Astrocyte (in vitro differentiated cells and primary cell): ENCODE results near the gene TMEM238L. TPM values are rescaled to one million over a fixed set of nuclear protein-coding genes. Genes with fewer than 3 reads are reported as not detected.

Source experiments
- DNase-seq: peaks from one replicate; pipeline ENCODE4 v3.0.0-alpha.2; 2010; ENCODE audit warnings: low read depth
- FAIRE-seq: peaks from 2 replicates; lab custom pipeline; 2011; peaks lifted over from hg19 to GRCh38; lab: Jason Lieb, UNC
- H2AFZ ChIP-seq: 2 replicates; pipeline ENCODE4 v1.6.0; 2012; ENCODE audit warnings: low read depth, low read length, inconsistent platforms
- H3K27ac ChIP-seq: 2 replicates; pipeline ENCODE4 v1.5.1; 2011; ENCODE audit warnings: low read depth, low read length, inconsistent platforms
- H3K27me3 ChIP-seq: 2 replicates; pipeline ENCODE4 v1.6.0; 2011; ENCODE audit warnings: low read length, inconsistent platforms; ENCODE audit not compliant: insufficient read depth
- H3K36me3 ChIP-seq: 2 replicates; pipeline ENCODE4 v1.5.1; 2011; ENCODE audit warnings: low read length, inconsistent platforms; ENCODE audit not compliant: insufficient read depth
- H3K4me1 ChIP-seq: 2 replicates; pipeline ENCODE4 v1.5.1; 2011; ENCODE audit warnings: low read length, inconsistent platforms; ENCODE audit not compliant: insufficient read depth
- H3K4me2 ChIP-seq: 2 replicates; pipeline ENCODE4 v1.6.0; 2012; ENCODE audit warnings: low read length, inconsistent platforms
- H3K4me3 ChIP-seq: 2 replicates; pipeline ENCODE4 v1.5.1; 2011; ENCODE audit warnings: low read depth, mild to moderate bottlenecking, low read length, inconsistent platforms; ENCODE audit not compliant: insufficient read depth
- H3K79me2 ChIP-seq: 2 replicates; pipeline ENCODE4 v1.6.0; 2012; ENCODE audit warnings: mild to moderate bottlenecking, low read length, inconsistent platforms; ENCODE audit not compliant: insufficient read depth
- H3K9ac ChIP-seq: 2 replicates; pipeline ENCODE4 v1.6.0; 2012; ENCODE audit warnings: mild to moderate bottlenecking, low read length, inconsistent platforms
- H3K9me3 ChIP-seq: 2 replicates; pipeline ENCODE4 v1.5.1; 2012; ENCODE audit warnings: low read depth, mild to moderate bottlenecking, low read length, inconsistent platforms; ENCODE audit not compliant: insufficient read depth
- H4K20me1 ChIP-seq: 2 replicates; pipeline ENCODE4 v1.6.0; 2012; ENCODE audit warnings: low read length, inconsistent platforms; ENCODE audit not compliant: insufficient read depth
- H3K27ac Mint-ChIP-seq: one replicate; pipeline ENCODE4 v1.8.0; 2021; ENCODE audit warnings: mild to moderate bottlenecking, mixed read lengths; ENCODE audit not compliant: unreplicated experiment
- H3K27me3 Mint-ChIP-seq: one replicate; pipeline ENCODE4 v1.8.0; 2021; ENCODE audit warnings: low read depth, mixed read lengths; ENCODE audit not compliant: unreplicated experiment
- H3K36me3 Mint-ChIP-seq: one replicate; pipeline ENCODE4 v1.8.0; 2021; ENCODE audit warnings: low read depth, mixed read lengths; ENCODE audit not compliant: unreplicated experiment
- H3K4me1 Mint-ChIP-seq: one replicate; pipeline ENCODE4 v1.8.0; 2021; ENCODE audit warnings: low read depth, mixed read lengths; ENCODE audit not compliant: unreplicated experiment
- H3K4me3 Mint-ChIP-seq: one replicate; pipeline ENCODE4 v1.8.0; 2021; ENCODE audit warnings: mild to moderate bottlenecking, moderate library complexity, mixed read lengths; ENCODE audit not compliant: unreplicated experiment
- H3K9me3 Mint-ChIP-seq: one replicate; pipeline ENCODE4 v1.8.0; 2021; ENCODE audit warnings: mild to moderate bottlenecking, mixed read lengths; ENCODE audit not compliant: unreplicated experiment
- CTCF ChIP-seq: IDR thresholded peaks from 2 replicates; pipeline ENCODE4 v1.5.1; 2011; ENCODE audit warnings: low read depth, mild to moderate bottlenecking, inconsistent platforms, low read length, moderate library complexity; ENCODE audit not compliant: insufficient read depth
- EZH2 ChIP-seq: IDR thresholded peaks from 2 replicates; pipeline ENCODE4 v1.6.1; 2012; ENCODE audit warnings: mild to moderate bottlenecking, low read length, inconsistent platforms; ENCODE audit not compliant: insufficient read depth
- total RNA-seq: library from RNA; stranded (reverse); gene quantifications from 2 replicates; pipeline ENCODE4 v1.2.1, GENCODE V29; 2021

The TMEM238L gene
- total RNA-seq, 1 donor from 2014 or later = not detected

DNA sequence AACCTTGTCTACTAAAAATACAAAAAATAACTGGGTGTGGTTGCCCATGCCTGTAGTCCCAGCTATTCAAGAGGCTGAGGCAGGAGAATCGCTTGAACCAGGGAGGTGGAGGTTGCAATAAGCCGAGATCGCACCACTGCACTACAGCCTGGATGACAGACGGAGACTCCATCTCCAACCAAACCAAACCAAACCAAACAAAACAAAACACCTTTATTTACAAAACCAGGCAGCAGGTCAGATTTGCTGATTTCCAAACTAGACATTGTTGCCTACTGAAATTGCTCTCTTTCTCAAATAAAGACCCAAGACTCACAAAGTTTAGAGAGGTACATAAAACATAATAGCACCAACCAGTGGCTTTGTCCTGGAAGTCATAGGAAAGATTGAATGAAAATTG, 5.7 kb upstream of the TMEM238L start:
- H3K4me1 ChIP-seq = no peaks in the 10 kb centered on the region
- no peaks in the 10 kb centered on the region for H3K9me3 ChIP-seq
- H3K27ac ChIP-seq = no peak overlapping the region
- no peak for DNase-seq
- H3K9ac ChIP-seq = no peak overlapping the region
- H3K36me3 Mint-ChIP-seq = no peaks in the 10 kb centered on the region
- peaks cover 8% of the 10 kb centered on the region for H3K27me3 Mint-ChIP-seq
- H3K4me2 ChIP-seq = no peak overlapping the region
- no peaks in the 10 kb centered on the region for H3K27me3 ChIP-seq
- H4K20me1 ChIP-seq = no peaks in the 10 kb centered on the region
- no peak overlapping the region for H3K4me3 Mint-ChIP-seq
- H3K27ac Mint-ChIP-seq = no peak overlapping the region
- TF ChIP-seq CTCF = no peak
- TF ChIP-seq EZH2 = no peak
- no peak overlapping the region for H3K4me3 ChIP-seq
- no peak overlapping the region for H2AFZ ChIP-seq
- H3K9me3 Mint-ChIP-seq = no peaks in the 10 kb centered on the region
- H3K4me1 Mint-ChIP-seq = no peaks in the 10 kb centered on the region
- H3K36me3 ChIP-seq = no peaks in the 10 kb centered on the region
- H3K79me2 ChIP-seq = no peaks in the 10 kb centered on the region
- FAIRE-seq = no peak

GRCh38 chr17:10807704-10808128, 3.8 kb upstream of the TMEM238L start:
- H3K4me3 Mint-ChIP-seq = no peak overlapping the region
- H3K79me2 ChIP-seq = no peaks in the 10 kb centered on the region
- no peak overlapping the region for H3K4me2 ChIP-seq
- H3K4me1 ChIP-seq = no peaks in the 10 kb centered on the region
- no peak overlapping the region for H3K9ac ChIP-seq
- H3K36me3 Mint-ChIP-seq = peaks cover 1% of the 10 kb centered on the region
- no peaks in the 10 kb centered on the region for H3K4me1 Mint-ChIP-seq
- H4K20me1 ChIP-seq = no peaks in the 10 kb centered on the region
- TF ChIP-seq EZH2 (no peak), CTCF (no peak)
- no peak overlapping the region for H3K27ac Mint-ChIP-seq
- H2AFZ ChIP-seq = no peak overlapping the region
- no peak overlapping the region for H3K4me3 ChIP-seq
- DNase-seq (no peak), FAIRE-seq (no peak)
- no peaks in the 10 kb centered on the region for H3K36me3 ChIP-seq
- no peak overlapping the region for H3K27ac ChIP-seq
- H3K27me3 Mint-ChIP-seq = peaks cover 19% of the 10 kb centered on the region
- no peaks in the 10 kb centered on the region for H3K9me3 ChIP-seq
- no peaks in the 10 kb centered on the region for H3K9me3 Mint-ChIP-seq
- no peaks in the 10 kb centered on the region for H3K27me3 ChIP-seq

DNA sequence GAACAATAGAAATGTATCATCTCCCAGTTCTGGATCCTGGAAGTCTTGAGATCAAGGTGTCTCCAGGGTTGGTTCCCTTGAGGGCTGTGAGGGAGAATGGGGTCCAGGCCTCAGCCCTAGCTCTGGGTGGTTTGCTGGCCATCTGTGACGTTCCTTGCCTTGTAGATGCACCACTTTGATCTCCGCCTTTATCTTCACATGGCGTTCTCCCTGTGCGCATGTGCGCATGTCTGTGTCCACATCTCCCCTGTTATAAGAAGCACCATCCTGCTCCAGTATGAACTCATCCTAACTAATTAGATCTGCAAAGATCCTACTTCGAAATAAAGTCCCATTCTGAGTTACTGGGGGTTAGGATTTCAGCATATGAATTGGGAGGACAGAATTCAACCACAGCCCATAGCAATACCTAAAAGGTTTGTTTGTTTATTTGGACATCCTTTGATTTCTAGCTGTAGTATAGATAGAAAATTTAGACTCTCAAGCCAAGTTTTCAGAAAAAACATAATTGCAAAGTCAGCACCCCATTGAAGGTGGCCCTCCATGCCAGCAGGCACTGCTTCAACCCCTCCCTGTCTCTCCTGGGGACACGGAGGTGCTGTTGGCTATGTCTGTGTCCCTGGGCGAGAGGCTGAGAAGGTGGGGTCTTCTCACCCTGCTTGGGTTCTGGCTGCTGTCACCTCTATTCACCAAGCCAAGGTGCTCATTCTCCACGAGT, 2.8 kb upstream of the TMEM238L start:
- no peak overlapping the region for H3K9ac ChIP-seq
- peaks cover 2% of the 10 kb centered on the region for H3K36me3 Mint-ChIP-seq
- H3K27me3 ChIP-seq = no peaks in the 10 kb centered on the region
- FAIRE-seq (no peak), DNase-seq (no peak)
- no peaks in the 10 kb centered on the region for H3K9me3 Mint-ChIP-seq
- no peak overlapping the region for H3K4me2 ChIP-seq
- no peak overlapping the region for H3K27ac ChIP-seq
- H3K4me1 Mint-ChIP-seq = no peaks in the 10 kb centered on the region
- no peaks in the 10 kb centered on the region for H3K36me3 ChIP-seq
- no peaks in the 10 kb centered on the region for H3K4me1 ChIP-seq
- H3K4me3 ChIP-seq = no peak overlapping the region
- H3K79me2 ChIP-seq = no peaks in the 10 kb centered on the region
- no peak overlapping the region for H2AFZ ChIP-seq
- H3K27ac Mint-ChIP-seq = no peak overlapping the region
- no peak overlapping the region for H3K4me3 Mint-ChIP-seq
- TF ChIP-seq CTCF (no peak), EZH2 (no peak)
- peaks cover 22% of the 10 kb centered on the region for H3K27me3 Mint-ChIP-seq
- H3K9me3 ChIP-seq = no peaks in the 10 kb centered on the region
- no peaks in the 10 kb centered on the region for H4K20me1 ChIP-seq
